Measurements from ENCODE around the gene POLK.
"Not testable (repeated sequence)": the region's sequence is repeated elsewhere in the genome, so short reads cannot be mapped to it uniquely, and the experiment has no call there.

The POLK gene

DNA sequence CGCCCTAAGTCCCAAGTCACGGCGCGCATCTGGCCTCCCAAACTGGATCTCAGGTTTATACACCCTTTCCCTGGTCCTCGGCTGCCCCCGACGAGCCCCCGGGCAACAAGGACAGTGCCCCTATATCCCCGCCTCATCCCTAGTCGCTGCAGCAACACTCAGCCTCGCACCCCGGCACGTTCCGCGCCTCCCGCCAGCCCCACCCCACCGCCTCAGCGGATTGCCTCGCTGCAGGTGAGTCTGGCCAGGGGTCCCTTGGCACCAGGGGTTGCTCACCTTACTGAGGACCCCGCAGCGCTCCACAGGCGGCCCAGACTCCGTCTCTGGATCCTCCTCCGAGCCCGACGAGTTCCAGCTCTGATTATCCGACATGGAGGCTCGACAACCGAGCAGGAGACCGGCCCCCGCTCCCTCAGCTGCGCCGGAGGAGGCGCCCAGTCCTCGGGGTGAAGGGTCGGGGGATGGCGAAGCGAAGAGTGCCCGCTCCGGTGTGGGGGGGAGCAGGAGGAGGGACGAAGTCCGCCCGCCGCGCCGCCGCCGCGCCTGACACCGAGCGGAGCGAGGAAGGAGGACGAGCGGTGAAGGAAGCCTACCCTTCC lies 756 bp upstream of the POLK start:
- peak; percentile 75 for DNase-seq (ENCODE audit: low spot score)

- DNase-seq (ENCODE audit: low spot score): no peak
These were observed 838 bp downstream of the POLK start for GRCh38 chr5:75512383-75513074.

- no peak for DNase-seq (ENCODE audit: low spot score)
These were observed 2.1 kb downstream of the POLK start for GRCh38 chr5:75513841-75514240.

GRCh38 chr5:75514323-75514722 lies 2.6 kb downstream of the POLK start:
- DNase-seq (ENCODE audit: low spot score): no peak

- DNase-seq (ENCODE audit: low spot score): no peak
These were observed 8.1 kb downstream of the POLK start for GRCh38 chr5:75519761-75520160.

GRCh38 chr5:75521195-75521594 lies 9.5 kb downstream of the POLK start:
- no peak for DNase-seq (ENCODE audit: low spot score)

DNA sequence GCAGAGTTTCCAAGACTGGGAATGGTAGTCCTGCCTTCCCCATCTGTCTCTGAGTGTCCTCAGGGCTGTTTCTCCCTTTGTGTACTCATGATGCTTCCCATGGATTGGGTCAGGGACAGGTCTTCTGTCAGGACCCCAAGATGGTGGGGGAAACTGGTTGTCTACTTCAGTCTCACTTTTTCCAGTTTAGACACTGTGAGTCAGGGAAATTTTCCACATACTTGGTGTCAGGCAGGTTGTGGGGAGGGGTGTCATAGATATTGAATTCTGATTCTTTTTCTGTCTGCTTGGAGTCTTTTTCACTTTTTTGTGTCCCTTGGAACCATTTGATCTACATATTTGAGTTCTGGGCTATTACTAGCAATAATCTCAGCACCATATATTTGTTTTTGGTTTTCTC lies 10.3 kb downstream of the POLK start:
- DNase-seq (ENCODE audit: low spot score): no peak

DNA sequence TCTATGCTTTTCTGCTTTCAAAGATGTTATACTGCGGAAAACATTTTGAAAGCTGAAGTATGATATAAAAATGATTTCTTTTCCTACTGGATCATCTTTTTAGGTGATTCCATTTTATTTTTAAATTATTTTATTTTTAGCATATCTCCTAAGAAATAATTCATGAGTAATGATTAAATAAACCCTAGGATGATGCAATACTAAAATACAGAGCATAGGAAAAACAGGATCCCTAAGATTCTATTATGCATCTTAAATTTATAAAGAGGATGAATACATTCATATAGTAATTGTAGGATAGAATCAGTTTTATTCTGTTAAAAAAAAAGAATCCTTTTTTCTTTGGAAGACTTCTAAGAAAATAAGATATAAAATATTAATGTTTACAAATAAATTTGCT lies 10.9 kb downstream of the POLK start:
- DNase-seq (ENCODE audit: low spot score): no peak

GRCh38 chr5:75523275-75523674 lies 11.6 kb downstream of the POLK start:
- no peak for DNase-seq (ENCODE audit: low spot score)

DNA sequence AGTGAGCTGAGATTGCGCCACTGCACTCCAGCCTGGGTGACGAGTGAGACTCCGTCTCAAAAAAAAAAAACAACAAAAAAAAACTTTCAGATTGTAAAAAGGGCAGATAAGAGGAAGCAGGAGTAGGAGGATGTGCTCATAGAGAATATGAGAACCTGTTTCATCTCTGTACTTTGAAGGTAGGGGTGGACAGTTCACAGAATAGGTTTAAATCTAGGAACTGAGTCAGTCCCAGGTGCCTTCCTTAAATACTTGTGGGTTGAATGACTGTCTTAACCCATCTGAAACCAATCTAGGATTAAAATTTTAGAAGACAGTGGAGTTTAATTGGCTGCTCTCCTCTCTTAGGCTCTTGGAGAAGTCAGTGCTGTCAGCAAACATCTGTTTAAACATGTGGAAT lies 12.4 kb downstream of the POLK start:
- DNase-seq (ENCODE audit: low spot score): no peak

GRCh38 chr5:75524591-75524990 lies 12.9 kb downstream of the POLK start:
- no peak for DNase-seq (ENCODE audit: low spot score)

- no peak for DNase-seq (ENCODE audit: low spot score)
These were observed 13.7 kb downstream of the POLK start for GRCh38 chr5:75525344-75525743.

DNA sequence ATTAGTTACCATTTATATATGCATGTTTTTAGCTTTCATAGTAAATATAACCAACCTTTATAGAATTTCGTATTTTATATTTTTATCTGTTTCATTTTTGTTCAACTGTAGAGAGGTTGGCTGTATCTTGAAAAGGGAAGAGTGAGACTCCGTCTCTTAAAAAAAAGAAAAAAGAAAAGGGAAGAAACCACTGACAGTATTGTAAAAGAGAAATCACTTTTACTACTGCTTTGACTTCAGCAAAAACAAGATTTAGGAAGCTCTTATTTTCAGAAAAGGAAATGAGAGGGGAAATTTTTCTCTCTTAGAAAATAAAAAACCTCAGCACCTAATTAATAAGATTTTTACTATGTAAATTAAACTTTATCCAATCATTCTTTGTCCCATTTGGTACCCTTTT lies 14.4 kb downstream of the POLK start:
- DNase-seq (ENCODE audit: low spot score): no peak

DNA sequence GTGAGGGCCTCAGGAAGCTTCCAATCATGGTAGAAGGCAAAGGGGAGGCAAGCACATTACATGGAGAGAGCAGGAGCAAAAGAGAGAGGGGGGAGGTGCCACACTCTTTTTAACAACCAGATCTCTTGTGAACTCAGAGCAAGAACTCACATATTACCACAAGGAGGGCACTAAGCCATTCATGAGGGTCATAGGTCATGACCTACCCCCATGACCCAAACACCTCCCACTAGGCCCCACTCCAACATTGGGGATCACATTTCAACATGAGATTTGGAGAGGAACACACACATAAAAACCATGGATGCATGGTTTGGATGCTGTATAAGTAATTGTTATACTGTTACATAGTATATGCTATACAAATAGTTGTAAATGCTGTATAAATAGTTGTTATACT lies 17.5 kb downstream of the POLK start:
- no peak for DNase-seq (ENCODE audit: low spot score)

DNA sequence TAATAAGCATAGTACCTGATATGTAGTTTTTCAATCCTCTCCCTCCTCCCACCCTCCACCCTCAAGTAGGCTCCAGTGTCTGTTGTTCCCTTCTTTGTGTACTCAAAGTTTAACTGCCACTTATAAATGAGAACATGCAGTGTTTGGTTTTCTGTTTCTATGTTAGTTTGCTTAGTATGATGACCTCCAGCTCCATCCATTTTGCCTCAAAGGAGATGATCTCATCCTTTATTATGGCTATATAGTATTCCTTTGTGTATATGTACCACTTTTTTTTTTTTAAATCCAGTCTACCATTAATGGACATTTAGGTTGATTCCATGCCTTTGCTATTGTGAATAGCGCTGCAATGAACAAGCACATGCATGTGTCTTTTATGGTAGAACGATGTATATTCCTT lies 20.5 kb downstream of the POLK start:
- no peak for DNase-seq (ENCODE audit: low spot score)

- not testable (repeated sequence) for DNase-seq (ENCODE audit: low spot score)
These were observed 22.0 kb downstream of the POLK start for GRCh38 chr5:75533716-75534115.

- DNase-seq (ENCODE audit: low spot score): no peak
These were observed 23.0 kb downstream of the POLK start for GRCh38 chr5:75534734-75535133.

DNA sequence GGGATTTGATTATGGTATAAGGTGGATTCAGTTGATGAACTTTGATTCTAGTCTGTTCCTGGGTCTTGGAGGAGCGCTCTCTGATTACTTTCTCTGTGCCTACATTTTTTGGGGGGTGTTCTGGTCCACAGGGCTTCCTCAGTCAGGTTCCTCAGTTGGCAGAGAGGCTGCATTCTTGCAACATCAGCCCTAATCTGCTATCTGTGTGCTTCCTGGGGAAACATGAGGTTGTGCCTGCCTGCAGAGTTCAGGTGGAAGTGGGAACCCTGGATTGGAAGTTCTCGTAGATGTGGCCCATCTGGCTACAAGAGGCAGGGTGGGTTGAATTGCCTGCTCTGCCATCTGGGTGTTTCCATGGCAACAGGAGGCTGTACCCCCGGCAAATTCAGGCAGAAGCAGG lies 24.5 kb downstream of the POLK start:
- DNase-seq (ENCODE audit: low spot score): no peak

DNA sequence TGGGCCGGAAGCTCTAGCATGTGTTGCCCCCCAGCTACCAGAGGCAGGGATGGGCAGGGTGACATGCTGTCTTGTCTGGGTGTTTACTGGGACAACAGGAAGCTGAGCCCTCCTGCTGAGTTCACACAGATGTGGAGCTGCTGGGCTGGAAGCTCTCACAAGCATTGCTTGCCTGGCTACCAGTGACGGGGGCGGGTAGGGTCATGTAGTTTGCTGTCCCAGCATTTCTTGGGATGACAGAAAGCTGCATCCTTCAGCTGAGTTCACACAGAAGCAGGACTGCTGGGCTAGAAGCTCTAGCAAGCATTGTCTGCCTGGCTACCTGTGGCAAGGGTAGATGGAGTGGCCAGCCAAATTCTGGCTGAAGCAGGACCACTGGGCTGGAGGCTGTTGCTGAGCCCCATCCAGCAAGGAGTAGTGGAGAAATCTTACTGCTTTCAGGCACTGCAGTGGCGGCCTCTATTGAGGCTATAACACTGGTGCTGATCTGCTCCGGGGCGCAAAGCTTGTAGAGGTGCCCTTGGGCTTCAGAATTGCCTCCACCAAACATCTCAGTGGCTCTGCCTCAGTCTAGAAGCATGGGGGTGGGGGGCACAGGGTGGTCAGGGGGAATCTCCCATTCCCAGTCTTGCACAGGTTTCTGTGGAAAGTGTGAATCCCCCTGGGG lies 25.1 kb downstream of the POLK start:
- DNase-seq (ENCODE audit: low spot score): no peak

- no peak for DNase-seq (ENCODE audit: low spot score)
These were observed 26.5 kb downstream of the POLK start for GRCh38 chr5:75538211-75538610.

DNA sequence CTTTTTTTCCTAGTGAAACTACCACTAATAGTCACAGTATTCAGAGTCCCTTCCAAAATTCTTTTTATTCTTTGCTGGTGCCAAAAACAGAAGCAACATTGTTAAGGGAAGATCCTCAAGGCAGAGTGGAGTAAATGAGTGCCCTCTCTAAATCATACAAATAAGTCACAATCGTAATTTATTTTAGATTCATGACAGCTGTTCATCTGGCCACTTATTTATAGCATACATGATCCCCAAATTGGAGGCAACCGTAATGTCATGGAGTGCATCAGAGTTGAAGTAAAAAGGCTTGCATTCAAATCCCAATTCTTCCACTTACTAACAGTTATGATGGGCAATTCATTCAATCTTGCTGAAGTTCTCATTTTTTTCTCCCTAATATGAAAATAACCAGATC lies 33.4 kb downstream of the POLK start:
- DNase-seq (ENCODE audit: low spot score): no peak

DNA sequence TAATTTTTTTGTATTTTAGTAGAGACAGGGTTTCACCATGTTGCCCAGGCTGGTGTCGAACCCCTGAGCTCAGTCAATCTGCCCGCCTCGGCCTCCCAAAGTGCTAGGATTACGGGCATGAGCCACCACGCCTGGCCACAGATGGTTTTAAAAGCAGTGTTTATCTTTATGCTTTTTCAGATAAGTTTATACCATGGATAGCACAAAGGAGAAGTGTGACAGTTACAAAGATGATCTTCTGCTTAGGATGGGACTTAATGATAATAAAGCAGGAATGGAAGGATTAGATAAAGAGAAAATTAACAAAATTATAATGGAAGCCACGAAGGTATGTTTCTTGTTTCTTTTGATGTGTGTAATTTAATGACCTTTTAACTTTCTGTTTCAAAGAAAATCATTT lies 35.1 kb downstream of the POLK start:
- DNase-seq (ENCODE audit: low spot score): no peak

DNA sequence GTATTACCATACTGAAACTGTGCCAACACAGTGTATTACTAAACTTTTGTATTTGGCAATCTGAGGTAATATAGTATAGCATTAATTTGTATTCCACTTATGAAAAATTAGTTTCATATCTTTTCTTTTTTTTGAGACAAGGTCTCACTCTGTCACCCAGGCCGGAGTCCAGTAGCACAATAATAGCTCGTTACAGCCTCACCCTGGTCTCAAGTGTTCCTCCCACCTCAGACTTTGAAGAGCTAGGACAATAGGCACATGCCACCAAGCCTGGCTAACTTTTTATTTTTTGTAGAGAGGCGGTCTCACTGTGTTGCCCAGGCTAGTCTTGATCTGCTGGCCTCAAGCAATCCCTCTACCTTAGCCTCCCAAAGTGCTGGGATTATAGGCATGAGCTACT lies 36.1 kb downstream of the POLK start:
- no peak for DNase-seq (ENCODE audit: low spot score)

DNA sequence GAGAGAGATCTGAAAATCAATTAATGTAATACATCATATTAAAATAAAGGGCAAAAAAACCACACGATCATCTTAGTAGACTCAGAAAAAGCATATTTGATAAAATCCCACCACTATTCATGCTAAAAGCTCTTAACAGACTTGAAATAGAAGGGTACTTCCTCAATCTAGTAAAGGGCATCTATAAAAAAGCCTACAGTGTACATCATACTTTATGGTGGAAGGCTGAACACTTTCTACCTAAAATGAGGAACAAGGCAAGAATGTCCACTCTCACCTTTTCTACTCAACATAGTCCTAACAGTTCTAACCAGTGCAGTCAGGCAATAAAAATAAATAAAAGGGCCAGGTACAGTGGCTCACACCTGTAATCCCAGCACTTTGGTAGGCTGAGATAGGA lies 38.9 kb downstream of the POLK start:
- no peak for DNase-seq (ENCODE audit: low spot score)
